GM19099 (cell line): Measurements from ENCODE around the gene TMOD2.

Experiments used
- POLR2A ChIP-seq: IDR thresholded peaks from 3 replicates; pipeline ENCODE4 v1.6.1; 2011; ENCODE audit warnings: low read depth; ENCODE audit not compliant: insufficient read length; ENCODE audit errors: extremely low read depth

The TMOD2 gene

GRCh38 chr15:51844747-51845426 is 93.5 kb downstream of the TMOD2 start:
- no peak for TF ChIP-seq POLR2A

- TF ChIP-seq POLR2A, result no peak
Measured at GRCh38 chr15:51846066-51846462, 94.7 kb downstream of the TMOD2 start.

- no peak for TF ChIP-seq POLR2A
Measured at GRCh38 chr15:51846463-51847230, 95.2 kb downstream of the TMOD2 start.

GRCh38 chr15:51848811-51849210 is 97.4 kb downstream of the TMOD2 start:
- no peak for TF ChIP-seq POLR2A

- TF ChIP-seq POLR2A, result no peak
Measured at GRCh38 chr15:51849860-51850259, 98.5 kb downstream of the TMOD2 start.

- TF ChIP-seq POLR2A, result no peak
Measured at GRCh38 chr15:51853998-51854397, 102.6 kb downstream of the TMOD2 start.

- no peak for TF ChIP-seq POLR2A
Measured at GRCh38 chr15:51855612-51856011, 104.2 kb downstream of the TMOD2 start.

- TF ChIP-seq POLR2A, result no peak
Measured at GRCh38 chr15:51856714-51857380, 105.5 kb downstream of the TMOD2 start.

- TF ChIP-seq POLR2A, result no peak
Measured at GRCh38 chr15:51861557-51862359, 110.4 kb downstream of the TMOD2 start.

GRCh38 chr15:51863131-51863530 is 111.7 kb downstream of the TMOD2 start:
- no peak for TF ChIP-seq POLR2A

GRCh38 chr15:51864408-51865056 is 113.1 kb downstream of the TMOD2 start:
- no peak for TF ChIP-seq POLR2A

GRCh38 chr15:51865317-51865716 is 113.9 kb downstream of the TMOD2 start:
- no peak for TF ChIP-seq POLR2A
